Fibroblast of pulmonary artery (primary cell): ENCODE measurements around the gene SGSM1.
"Not testable (repeated sequence)": the region's sequence is repeated elsewhere in the genome, so short reads cannot be mapped to it uniquely, and the experiment has no call there.

Experiments used
- DNase-seq: peaks from one replicate; pipeline ENCODE4 v3.0.0-alpha.2; 2010; ENCODE audit warnings: low read depth
- H3K4me3 ChIP-seq: replicated peaks from 2 replicates; pipeline ENCODE4 v1.5.1; 2011; ENCODE audit warnings: low read depth, mild to moderate bottlenecking, control low read depth, low read length, moderate library complexity
- TF ChIP-seq, protein P1 (sequence below): IDR thresholded peaks from 2 replicates; pipeline ENCODE4 v1.5.1; 2011; ENCODE audit warnings: mild to moderate bottlenecking, control low read depth, low read length, inconsistent platforms; ENCODE audit errors: missing control alignments

Gene SGSM1

DNA sequence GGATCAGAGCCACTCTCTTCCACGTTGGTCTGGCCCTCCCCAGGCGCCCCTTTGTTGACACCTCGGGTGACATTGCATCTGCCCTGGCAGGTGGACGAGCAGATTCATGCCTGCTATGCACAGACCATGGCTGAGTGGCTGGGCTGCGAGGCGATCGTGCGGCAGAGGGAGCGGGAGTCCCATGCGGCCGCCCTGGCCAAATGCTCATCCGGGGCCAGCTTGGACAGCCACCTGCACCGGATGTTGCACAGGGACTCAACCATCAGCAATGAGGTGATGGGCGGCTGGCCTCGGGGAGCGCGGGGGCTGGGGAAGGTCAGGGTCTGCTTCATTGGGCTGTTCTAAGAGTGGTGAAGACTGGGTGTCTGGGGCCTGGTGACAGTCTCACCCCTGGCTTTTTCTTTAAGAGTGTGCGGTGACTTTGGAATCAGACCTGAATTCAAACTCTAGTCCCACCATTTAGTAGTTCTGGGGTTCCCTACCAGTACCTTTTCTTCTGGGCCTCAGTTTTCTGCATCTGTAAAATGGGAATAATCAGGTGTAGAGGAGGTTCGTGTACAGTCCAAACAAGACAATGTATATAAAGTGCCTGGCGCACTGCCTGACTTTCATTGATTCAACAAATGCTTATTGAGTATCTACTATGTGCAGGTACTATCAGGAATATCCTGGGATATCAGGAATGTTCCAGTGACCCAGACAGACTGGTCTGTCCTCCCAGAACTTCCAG lies 87.5 kb downstream of the SGSM1 start:
- TF ChIP-seq, protein P1, sequence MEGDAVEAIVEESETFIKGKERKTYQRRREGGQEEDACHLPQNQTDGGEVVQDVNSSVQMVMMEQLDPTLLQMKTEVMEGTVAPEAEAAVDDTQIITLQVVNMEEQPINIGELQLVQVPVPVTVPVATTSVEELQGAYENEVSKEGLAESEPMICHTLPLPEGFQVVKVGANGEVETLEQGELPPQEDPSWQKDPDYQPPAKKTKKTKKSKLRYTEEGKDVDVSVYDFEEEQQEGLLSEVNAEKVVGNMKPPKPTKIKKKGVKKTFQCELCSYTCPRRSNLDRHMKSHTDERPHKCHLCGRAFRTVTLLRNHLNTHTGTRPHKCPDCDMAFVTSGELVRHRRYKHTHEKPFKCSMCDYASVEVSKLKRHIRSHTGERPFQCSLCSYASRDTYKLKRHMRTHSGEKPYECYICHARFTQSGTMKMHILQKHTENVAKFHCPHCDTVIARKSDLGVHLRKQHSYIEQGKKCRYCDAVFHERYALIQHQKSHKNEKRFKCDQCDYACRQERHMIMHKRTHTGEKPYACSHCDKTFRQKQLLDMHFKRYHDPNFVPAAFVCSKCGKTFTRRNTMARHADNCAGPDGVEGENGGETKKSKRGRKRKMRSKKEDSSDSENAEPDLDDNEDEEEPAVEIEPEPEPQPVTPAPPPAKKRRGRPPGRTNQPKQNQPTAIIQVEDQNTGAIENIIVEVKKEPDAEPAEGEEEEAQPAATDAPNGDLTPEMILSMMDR: no peak
- no peak for DNase-seq
- H3K4me3 ChIP-seq: no peak overlapping the region

DNA sequence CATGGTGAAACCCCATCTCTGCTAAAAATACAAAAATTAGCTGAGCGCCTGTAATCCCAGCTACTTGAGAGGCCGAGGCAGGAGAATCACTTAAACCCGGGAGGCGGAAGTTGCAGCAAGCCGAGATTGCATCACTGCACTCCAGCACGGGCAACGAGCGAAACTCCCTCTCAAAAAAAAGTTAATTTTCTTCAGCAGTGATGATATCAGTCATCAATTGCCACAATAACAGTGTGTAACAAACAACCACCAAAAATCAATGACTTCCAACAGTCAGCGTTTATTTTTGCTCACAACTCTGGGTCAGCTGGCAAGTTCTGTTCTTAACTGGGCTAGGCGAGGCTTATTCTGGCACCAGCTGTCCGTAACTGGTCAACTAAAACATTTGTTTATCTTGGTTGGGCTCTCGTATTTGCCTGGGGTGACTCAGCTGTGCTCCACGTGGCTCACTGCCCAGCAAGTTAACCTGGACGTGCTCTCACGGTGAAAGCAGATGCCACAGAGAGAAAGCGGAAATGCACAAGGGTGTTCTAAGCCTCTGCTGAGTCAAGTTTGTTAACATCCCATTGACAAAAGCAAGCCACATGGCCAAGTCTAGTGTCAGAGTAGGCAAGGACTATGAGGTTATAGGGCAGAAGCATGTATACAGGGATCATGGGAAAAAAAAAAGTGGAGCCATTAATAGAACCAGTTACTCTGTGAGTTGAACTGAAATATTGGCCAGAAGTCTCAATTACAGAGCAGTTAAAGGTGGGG lies 88.4 kb downstream of the SGSM1 start:
- peak overlapping the region; percentile 23 for H3K4me3 ChIP-seq
- TF ChIP-seq, protein P1: no peak
- peak; percentile 99 for DNase-seq

DNA sequence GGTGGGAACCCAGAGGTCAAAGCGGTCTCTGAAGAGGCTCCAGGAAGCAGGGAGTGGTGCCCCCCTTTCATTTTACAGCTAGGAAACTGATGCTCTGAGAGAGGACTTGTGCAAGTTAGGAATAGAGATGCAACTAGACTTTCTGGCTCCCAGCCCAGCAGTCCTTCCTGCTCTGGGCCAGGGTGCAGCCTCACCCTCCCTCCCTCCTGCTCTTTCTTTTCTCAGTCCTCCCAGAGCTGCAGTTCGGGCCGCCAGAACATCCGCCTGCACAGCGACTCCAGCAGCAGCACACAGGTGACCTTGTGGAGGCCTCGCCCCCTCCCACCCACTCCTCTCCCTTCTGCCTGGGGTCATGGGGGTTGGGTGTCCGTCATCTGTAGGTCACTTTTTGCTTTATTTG lies 89.0 kb downstream of the SGSM1 start:
- TF ChIP-seq, protein P1: no peak
- peak; percentile 93 for DNase-seq
- peak overlapping the region; percentile 23 for H3K4me3 ChIP-seq

DNA sequence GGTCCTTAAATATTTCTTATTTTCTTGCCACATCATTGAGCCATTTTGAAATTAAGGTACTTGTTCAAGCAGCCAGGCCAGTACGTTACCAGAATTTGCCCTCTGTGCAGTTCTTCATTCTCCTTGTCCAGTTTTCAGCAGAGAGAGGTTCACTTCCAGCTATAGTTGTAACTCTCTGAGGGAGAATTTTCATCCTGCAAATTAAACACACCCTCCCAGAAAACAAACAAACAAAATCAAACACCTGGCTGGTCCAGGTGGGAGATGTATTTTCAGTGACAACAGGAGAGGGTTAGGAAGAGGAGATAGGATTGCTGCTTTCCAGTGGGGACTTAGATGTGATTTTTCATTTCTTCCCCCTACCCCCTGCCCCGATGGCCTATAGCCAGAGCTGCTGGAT lies 95.4 kb downstream of the SGSM1 start:
- no peak overlapping the region for H3K4me3 ChIP-seq
- no peak for DNase-seq
- TF ChIP-seq, protein P1: no peak

DNA sequence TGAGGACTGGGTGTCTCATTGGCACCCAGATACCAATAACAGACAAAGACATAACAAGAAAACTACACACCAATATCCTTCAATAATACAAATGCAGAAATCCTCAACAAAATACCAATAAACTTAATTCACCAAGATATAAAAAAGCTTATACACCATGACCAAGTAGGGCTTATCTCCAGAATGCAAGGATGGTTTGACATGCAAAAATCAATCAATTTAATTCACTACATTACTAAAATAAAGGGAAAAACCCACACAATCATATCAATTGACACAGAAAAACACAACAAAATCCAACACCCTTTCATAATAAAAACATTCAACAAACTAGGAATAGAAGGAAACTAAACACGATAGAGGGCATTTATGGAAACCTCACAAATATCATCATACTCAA lies 99.9 kb downstream of the SGSM1 start:
- no peak for DNase-seq
- no peak overlapping the region for H3K4me3 ChIP-seq
- TF ChIP-seq, protein P1: no peak

DNA sequence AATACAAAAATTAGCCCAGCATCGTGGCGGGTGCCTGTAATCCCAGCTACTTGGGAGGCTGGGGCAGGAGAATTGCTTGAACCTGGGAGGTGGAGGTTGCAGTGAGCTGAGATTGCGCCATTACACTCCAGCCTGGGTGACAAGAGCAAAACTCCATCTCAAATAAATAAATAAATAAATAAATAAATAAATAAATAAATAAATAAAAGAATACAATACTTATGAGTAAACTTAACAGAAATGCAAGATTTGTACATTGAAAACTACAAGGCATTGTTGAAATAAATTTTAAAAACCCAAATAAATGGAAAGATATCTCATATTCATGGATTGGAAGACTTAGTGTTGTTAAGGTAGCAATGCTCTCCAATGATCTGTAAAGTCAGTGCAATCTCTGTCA lies 101.1 kb downstream of the SGSM1 start:
- not testable (repeated sequence) for DNase-seq

DNA sequence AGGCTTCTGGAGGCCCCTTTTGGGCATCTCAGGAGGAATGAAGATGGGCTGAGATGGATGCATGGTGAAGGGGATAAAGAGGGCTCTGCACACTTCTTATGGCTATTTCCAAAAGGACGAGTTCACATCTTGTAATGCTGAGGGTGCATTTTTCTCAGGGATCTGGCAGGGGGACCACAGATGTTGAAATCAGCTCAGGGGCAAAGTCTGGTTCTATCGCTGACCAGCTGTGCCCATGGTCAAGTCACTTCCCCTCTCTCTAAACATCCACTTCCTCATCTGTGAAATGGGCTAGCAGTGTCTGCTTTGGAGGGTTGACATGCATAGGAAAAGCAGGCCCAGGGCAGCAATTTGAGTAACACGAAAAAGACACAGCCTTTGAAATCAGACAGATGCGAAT lies 114.0 kb downstream of the SGSM1 start:
- TF ChIP-seq, protein P1: no peak
- H3K4me3 ChIP-seq: no peak overlapping the region
- no peak for DNase-seq

More for the DNA sequence above, 101.1 kb downstream of the SGSM1 start:
- not testable (repeated sequence) for H3K4me3 ChIP-seq
